Coronary artery (tissue), 2 donors: ENCODE data around the gene SLCO3A1.

Experiments used
- DNase-seq: peaks from one replicate; pipeline ENCODE4 v3.0.0-alpha.2; 2017; ENCODE audit warnings: low spot score
- H3K27ac ChIP-seq, 2 donors: fragments of 200-600 bp; sonication (generic); one replicate each; pipeline ENCODE4 v1.5.1; 2016 to 2019
- H3K4me3 ChIP-seq: fragments of 200-600 bp; sonication (generic); 2 replicates; pipeline ENCODE4 v1.5.1; 2016; ENCODE audit warnings: mild to moderate bottlenecking, moderate library complexity
- TF ChIP-seq, protein P1 (sequence below): fragments of 200-600 bp; sonication (generic); IDR thresholded peaks from one replicate; pipeline ENCODE4 v1.5.1; 2019; ENCODE audit warnings: antibody characterized with exemption

SLCO3A1 gene

DNA sequence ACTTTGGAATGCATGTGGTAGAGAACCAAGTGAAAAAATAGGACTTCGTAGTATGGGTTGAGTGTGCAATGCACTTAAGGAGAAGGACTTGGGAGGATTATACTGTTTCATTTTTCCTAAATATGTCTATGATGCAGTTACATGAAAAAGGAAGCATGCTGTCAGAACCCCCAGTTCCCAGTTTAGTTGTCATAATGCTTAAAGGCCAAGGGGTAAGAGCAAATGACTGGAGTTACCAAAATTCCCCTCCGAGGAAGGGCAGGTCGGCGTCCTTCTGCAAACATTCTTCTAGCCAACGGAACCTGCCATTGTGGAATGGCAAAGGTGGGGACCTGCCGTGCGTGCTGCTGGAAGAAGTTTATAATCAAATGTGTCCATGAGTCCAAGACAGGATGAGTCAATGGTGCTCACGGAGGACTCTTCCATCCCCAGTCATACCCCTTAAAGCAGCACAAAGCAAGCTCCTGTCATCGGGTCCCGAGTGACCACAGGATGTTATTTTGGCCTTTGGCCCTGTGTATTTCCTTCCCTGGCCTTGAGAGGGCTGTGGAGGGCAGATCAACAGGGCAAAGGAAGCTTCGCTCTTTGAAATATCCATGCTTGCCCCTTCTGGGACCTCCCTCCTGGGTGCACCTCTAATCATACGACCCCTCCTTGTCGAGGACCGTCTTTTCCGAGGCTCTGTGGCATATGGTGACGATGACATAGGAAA lies 93.2 kb downstream of the SLCO3A1 start:
- TF ChIP-seq, protein P1, sequence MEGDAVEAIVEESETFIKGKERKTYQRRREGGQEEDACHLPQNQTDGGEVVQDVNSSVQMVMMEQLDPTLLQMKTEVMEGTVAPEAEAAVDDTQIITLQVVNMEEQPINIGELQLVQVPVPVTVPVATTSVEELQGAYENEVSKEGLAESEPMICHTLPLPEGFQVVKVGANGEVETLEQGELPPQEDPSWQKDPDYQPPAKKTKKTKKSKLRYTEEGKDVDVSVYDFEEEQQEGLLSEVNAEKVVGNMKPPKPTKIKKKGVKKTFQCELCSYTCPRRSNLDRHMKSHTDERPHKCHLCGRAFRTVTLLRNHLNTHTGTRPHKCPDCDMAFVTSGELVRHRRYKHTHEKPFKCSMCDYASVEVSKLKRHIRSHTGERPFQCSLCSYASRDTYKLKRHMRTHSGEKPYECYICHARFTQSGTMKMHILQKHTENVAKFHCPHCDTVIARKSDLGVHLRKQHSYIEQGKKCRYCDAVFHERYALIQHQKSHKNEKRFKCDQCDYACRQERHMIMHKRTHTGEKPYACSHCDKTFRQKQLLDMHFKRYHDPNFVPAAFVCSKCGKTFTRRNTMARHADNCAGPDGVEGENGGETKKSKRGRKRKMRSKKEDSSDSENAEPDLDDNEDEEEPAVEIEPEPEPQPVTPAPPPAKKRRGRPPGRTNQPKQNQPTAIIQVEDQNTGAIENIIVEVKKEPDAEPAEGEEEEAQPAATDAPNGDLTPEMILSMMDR = no peak
- DNase-seq = no peak
- Histone ChIP-seq H3K4me3 (no peak overlapping the region), H3K27ac (peak overlapping the region; percentile 16 to 75)

DNA sequence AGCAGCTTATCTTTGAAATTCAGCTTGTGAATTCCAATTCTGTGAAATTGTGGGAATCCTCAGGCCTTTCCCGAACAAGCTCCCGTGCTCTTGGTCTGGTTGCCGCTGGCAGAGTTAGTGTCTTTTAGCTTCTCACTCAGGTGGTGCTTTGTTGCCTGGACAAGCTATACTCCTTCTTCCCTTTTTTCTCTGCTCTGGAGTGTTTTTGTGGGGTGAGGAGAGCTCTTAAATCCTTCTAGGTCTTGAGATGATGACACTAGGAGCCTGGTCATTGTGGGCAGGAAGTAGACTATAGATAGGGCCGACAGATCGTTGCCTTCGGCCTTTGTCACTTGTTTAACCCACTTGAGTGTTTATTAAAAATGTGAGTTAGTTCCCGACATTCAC lies 93.8 kb downstream of the SLCO3A1 start:
- DNase-seq = no peak
- Histone ChIP-seq H3K27ac (peak overlapping the region; percentile 11 to 75), H3K4me3 (no peak overlapping the region)
- TF ChIP-seq, protein P1 = no peak

DNA sequence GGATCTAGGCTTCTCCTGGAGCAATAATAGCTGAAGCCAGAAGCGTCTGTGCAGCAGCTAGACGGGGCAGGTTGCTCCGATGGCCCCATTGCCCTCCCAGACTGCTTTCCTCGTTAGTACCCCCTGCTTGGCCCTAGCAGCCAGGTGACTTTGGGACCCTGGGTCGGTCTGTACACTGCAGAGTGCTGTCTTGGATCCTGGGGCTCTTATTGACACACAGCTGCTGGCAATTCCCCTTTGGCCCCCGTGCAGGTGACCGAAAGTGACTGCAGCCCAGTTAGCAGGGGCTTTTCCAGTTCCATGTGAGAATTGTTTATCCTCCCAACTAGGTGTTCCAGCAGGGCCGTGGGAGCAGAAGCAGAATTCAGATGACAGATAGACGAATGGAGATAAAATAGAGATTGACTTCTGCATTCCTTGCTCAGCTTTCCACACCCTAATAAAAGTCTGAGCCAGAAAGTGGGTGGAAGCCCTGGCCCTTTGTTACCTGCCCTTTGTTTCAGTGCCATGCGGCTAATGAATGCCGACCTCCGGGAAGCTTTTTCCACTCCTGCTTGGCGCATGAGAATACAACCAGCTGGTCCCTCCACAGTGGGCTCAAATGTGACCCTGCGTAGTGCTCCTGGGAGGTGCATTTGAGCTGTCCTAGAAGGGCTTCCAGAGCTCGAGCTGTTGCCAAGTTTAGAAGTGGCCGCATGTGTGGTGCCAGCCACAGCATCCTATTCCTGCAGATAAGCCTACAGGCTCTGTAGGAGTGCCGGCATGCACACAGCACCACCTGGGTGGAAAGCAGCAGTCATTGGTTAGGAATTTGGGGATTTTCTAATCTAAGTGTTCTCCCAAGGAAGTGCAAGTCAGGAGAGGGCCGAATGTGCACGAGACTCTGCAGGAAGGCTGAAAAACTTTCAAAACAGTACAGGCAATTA lies 94.4 kb downstream of the SLCO3A1 start:
- peak overlapping the region; percentile 11 to 75 for H3K27ac ChIP-seq
- H3K4me3 ChIP-seq = no peak overlapping the region
- TF ChIP-seq, protein P1 = no peak
- no peak for DNase-seq

DNA sequence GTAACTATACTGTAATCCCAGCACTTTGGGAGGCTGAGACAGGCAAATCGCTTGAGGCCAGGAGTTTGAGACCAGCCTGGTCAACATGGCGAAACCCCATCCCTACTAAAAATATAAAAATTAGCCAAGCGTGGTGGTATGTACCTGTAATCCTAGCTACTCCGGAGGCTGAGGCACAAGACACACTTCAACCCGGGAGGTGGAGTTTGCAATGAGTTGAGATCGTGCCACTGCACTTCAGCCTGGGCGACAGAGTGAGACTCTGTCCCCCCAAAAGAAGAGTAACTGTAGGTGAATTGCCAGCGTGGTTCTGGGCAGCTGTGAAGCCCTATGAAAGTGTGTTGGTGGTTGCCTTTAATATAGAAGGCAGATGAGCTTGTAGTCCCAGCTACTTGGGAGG lies 95.9 kb downstream of the SLCO3A1 start:
- DNase-seq = no peak
- Histone ChIP-seq H3K4me3 (no peak overlapping the region), H3K27ac (no peak overlapping the region)
- TF ChIP-seq, protein P1 = no peak

DNA sequence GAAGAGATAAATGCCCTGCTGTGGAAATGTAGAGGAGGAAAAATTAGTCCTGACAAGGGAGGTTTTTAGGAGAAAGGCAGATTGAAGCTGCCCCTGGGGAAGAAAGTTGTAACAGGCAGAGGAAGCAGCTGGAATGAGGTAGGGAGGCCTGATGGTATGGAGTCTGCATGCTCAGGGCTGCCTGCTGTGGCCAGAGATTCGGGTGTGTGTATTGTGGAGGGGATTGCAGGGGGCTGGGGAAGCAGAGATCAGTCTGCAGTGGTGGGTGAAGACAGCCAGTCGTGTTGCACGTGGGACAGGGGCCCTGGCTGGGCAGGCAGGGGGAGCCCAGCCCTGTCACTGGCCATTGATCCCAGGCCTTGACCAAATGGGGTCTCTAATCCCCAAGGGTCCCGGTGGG lies 96.5 kb downstream of the SLCO3A1 start:
- H3K27ac ChIP-seq = no peak overlapping the region
- TF ChIP-seq, protein P1 = no peak

DNA sequence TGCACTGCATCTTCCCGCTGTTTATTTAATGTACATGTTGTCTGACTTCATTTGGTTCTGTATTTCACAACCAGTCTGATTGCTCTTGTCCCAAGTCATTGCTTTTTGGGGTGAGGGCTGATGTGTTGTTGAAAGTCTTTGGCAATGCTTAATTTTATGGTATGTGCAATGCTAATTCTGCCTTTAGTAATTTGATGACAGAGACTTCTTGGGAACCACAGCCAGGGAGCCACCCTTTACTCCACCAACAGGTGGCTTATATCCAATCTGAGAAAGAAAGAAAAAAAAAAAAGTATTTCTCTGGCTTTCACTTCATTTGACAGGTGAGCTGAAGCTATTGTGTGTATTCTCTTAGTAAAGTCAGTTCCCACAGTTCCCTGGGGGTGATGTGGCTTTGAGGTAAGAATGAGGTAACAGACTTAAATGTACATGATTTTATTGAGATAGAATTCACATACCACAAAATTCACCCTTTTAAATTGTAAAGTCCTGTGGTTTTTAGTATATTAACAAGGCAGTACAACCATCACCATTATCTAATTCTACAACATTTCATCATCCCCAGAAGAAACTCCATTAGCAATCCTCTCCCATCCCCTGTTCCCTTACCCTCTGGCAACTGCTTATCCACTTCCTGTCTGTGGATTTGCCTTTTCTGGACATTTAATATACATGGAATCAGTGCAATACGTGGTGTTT lies 97.3 kb downstream of the SLCO3A1 start:
- no peak for DNase-seq
- Histone ChIP-seq H3K27ac (no peak overlapping the region), H3K4me3 (no peak overlapping the region)
- TF ChIP-seq, protein P1 = no peak

More for the DNA sequence above, 96.5 kb downstream of the SLCO3A1 start:
- DNase-seq = no peak
- H3K4me3 ChIP-seq = no peak overlapping the region
